Lower leg skin (tissue), 4 donors: Measurements from ENCODE around the gene GALNT12. TPM values are rescaled to one million over a fixed set of nuclear protein-coding genes. Genes with fewer than 3 reads are reported as not detected.

ENCODE experiments used
- DNase-seq, 2 donors: peaks; one replicate each; pipeline ENCODE4 v3.0.0-alpha.2; 2019; ENCODE audit warnings: low spot score in 2 of 2
- H3K4me3 ChIP-seq: fragments of 200-600 bp; sonication (generic); 2 replicates; pipeline ENCODE4 v1.5.1; 2017; ENCODE audit warnings: mild to moderate bottlenecking, low read depth; ENCODE audit not compliant: poor library complexity, severe bottlenecking
- POLR2A ChIP-seq, 2 donors: fragments of 450-650 bp; IDR thresholded peaks; one replicate each; pipeline ENCODE4 v1.6.1; 2016 to 2017; ENCODE audit warnings: antibody characterized with exemption in 2 of 2, mild to moderate bottlenecking in 1 of 2, moderate library complexity in 1 of 2
- WGBS, 2 donors: methylation state at CpG; one replicate each; pipeline ENCODE4 v1.1.5; 2018; 5-methylcytosine and 5-hydroxymethylcytosine counted together
- intact Hi-C: fragments of 100-400 bp; cut with DNase I; formaldehyde crosslinking; loops from one replicate; pipeline ENCODE4 v1.15.0; 2023; ENCODE audit warnings: low total_unique reads
- total RNA-seq, 4 donors: library from RNA; depleted of rRNA; stranded (reverse); fragments of >200 nt; gene quantifications; one replicate each; pipeline ENCODE4 v1.1.0, GENCODE V29; 2016
- TF ChIP-seq, protein P1 (sequence below), 3 donors: fragments of 450-650 bp; IDR thresholded peaks; one replicate each; pipeline ENCODE4 v1.5.1; 2016; ENCODE audit warnings: antibody characterized with exemption in 3 of 3, mild to moderate bottlenecking in 3 of 3, moderate library complexity in 2 of 3

GALNT12 gene
- total RNA-seq, 4 donors from 2014 or later: 4.9 to 8.5 (median 6.4) TPM

DNA sequence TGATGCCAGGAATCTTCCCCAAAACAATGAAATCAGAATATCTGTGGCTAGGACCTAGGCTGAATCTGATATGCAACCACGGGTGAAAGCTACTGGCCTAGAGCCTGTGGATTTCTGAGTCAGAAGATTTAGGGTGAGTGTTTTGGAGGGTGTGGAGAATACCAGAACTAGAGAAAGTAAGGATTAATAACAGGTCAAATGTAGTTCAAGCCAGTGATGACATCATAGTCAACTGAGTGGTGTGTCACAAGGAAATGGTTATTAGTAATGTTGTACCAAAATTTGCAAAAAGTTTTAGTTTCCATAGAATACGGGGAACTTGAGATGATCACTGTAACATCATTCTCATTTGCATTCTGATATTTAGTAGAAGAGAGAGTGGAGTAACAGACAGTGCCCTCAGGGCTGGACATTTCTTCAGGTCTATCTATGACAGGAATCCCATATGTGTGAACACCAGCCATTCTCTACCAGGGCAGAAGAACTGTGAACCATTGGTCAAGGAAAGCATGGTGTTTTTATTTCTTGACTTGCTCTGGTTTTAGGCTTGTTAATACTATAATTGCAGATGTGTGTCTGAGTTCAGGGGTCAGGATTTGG, 3.7 kb downstream of the GALNT12 start:
- 56 to 57% methylated on average over 2 of the region's 2 CpGs for whole genome bisulfite sequencing, 2 donors

DNA sequence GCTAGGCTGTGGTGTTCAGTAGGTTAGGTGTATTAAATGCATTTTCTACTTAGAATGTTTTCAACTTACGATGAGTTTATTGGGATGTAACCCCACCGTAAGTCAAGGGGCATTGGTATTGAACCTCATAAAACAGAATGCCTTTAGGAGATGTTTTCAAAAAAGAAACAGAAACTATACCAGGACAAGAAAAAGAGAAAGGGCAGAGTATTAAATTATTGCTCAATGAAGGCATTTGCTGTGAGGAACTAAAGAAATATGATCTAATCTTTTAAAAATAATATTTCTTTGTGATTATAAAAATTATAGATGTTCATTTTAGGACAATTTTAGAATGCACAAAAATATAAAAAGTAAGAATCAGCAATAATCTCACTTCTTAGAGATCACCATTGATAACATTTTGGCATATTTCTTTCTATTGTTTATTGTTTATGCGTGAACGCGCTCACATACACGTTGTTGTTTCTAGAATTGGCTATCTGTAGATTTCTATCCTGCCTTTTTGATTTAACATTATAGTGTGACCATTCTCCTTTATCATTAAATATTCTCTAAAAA, 8.0 kb downstream of the GALNT12 start:
- TF ChIP-seq, protein P1, sequence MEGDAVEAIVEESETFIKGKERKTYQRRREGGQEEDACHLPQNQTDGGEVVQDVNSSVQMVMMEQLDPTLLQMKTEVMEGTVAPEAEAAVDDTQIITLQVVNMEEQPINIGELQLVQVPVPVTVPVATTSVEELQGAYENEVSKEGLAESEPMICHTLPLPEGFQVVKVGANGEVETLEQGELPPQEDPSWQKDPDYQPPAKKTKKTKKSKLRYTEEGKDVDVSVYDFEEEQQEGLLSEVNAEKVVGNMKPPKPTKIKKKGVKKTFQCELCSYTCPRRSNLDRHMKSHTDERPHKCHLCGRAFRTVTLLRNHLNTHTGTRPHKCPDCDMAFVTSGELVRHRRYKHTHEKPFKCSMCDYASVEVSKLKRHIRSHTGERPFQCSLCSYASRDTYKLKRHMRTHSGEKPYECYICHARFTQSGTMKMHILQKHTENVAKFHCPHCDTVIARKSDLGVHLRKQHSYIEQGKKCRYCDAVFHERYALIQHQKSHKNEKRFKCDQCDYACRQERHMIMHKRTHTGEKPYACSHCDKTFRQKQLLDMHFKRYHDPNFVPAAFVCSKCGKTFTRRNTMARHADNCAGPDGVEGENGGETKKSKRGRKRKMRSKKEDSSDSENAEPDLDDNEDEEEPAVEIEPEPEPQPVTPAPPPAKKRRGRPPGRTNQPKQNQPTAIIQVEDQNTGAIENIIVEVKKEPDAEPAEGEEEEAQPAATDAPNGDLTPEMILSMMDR (IDR thresholded peaks at IDR 0.05): no peak
- TF ChIP-seq POLR2A (IDR thresholded peaks at IDR 0.05): no peak
- intact Hi-C loops: no loop called here
- H3K4me3 ChIP-seq: no peak overlapping the region
- DNase-seq: no peak
- WGBS, 2 donors: 77 to 82% methylated on average over 6 of the region's 6 CpGs

More for the DNA sequence above, 3.7 kb downstream of the GALNT12 start:
- H3K4me3 ChIP-seq: no peak overlapping the region
- TF ChIP-seq, protein P1 (IDR thresholded peaks at IDR 0.05): no peak
- TF ChIP-seq POLR2A (IDR thresholded peaks at IDR 0.05): no peak
- intact Hi-C loops: no loop called here
- DNase-seq: peak in 1 of 2 donors; percentile 23

DNA sequence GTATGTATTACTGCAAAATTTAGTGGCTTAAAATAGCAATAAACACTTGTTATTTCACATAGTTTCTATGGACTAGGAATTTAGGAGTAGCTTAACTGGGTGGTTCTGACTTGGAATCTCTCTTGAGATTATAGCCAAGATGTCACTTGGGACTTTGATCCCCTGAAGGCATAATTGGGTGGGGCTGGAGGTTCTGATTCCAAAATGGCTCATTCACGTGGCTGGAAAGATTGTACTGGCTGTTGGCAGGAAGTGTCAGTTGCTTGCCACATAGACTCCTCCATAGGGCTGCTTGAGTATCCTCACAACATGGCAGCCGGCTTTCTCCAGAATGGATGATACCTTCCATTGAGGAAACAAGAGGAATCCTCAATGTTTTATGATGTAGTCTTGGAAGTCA, 11.3 kb downstream of the GALNT12 start:
- no peak overlapping the region for H3K4me3 ChIP-seq
- intact Hi-C loops: no loop called here
- no peak for TF ChIP-seq POLR2A (IDR thresholded peaks at IDR 0.05)
- TF ChIP-seq, protein P1 (IDR thresholded peaks at IDR 0.05): no peak
- WGBS, 2 donors: 61% methylated on average over 2 of the region's 2 CpGs
- peak in 1 of 2 donors; percentile 12 for DNase-seq

DNA sequence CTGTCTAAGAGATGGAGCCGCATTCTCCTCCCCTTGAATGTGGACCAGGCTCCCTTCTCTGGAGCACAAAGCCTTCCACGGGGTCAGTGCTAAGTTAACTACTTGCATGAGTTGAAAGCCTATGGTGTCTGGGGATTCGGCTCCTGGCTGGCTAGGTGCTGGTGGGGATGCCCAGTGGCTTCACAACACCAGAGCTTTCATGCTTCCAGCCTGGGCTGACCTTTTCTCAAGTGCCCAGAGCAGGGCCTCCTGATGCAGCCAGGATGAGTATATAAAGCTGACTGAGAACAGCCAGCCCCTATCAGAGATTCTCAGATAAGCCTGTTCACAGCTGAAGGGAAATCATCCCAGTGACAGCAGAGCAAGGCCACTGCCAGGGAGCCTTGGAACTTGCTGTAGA, 11.8 kb downstream of the GALNT12 start:
- DNase-seq: peak in 1 of 2 donors; percentile 67
- TF ChIP-seq, protein P1 (IDR thresholded peaks at IDR 0.05): no peak
- TF ChIP-seq POLR2A (IDR thresholded peaks at IDR 0.05): no peak
- no peak overlapping the region for H3K4me3 ChIP-seq
- intact Hi-C loops: no loop called here
- 98% methylated on average over 3 of the region's 3 CpGs for WGBS, 2 donors

DNA sequence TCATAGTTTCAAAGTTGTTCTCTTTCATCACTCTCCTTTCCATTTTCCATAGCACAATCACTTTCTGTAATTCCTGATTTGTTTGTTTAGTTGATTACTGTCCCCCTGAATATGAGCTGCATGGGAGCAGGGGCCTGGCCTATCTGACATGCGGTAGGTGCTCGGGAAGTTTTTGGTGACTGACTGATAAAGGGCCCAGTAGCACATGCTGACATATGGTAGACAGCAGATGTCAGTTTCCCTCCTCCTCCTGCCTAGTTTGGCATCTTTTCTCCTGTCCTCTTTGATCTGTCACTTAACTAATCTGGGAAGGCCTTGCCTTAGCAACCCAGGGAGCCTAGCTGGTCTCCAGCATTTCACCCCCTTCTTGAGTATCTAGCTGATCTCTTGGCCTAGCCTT, 14.4 kb downstream of the GALNT12 start:
- no peak for TF ChIP-seq POLR2A (IDR thresholded peaks at IDR 0.05)
- TF ChIP-seq, protein P1 (IDR thresholded peaks at IDR 0.05): no peak
- no peak overlapping the region for H3K4me3 ChIP-seq
- intact Hi-C loops: loop anchor here (2.0 kb wide), 1 partner anchor 71 kb away; no protein-coding TSS in a partner anchor
- DNase-seq: peak in 1 of 2 donors; percentile 32
- WGBS, 2 donors: 93 to 100% methylated on average over 2 of the region's 2 CpGs
